HG03342 (cell line): Measurements from ENCODE around the gene RYR3.

ENCODE experiments used
- ATAC-seq: cut with Tn5 transposase; IDR thresholded peaks from one replicate; pipeline ENCODE4 v1.9.1; 2021; ENCODE audit warnings: mild to moderate bottlenecking, moderate library complexity; ENCODE audit not compliant: unreplicated experiment

The RYR3 gene

GRCh38 chr15:33860754-33861153 lies 550.0 kb downstream of the RYR3 start:
- ATAC-seq = no peak

- no peak for ATAC-seq
These were observed 553.8 kb downstream of the RYR3 start for GRCh38 chr15:33864360-33865075.

DNA sequence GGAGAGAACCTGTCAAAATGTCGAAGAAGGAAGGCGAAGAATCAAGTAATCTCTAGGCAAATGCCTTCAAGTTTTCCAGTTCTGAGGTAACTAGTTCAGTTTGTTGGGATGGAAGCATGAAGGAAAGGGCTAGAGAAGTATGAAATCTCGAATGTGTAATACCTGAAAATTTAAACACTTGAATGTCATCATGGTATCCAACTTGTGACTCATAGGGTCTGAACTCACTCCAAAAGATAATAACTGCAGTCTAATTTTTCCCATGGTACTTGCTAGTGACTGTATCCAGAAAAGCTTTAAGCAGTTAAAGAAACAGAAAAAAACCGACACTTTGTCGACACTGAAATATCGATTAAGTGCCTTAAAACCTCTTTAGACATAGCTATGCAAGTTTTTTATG lies 554.6 kb downstream of the RYR3 start:
- ATAC-seq = no peak

- no peak for ATAC-seq
These were observed 555.5 kb downstream of the RYR3 start for GRCh38 chr15:33866101-33866737.

DNA sequence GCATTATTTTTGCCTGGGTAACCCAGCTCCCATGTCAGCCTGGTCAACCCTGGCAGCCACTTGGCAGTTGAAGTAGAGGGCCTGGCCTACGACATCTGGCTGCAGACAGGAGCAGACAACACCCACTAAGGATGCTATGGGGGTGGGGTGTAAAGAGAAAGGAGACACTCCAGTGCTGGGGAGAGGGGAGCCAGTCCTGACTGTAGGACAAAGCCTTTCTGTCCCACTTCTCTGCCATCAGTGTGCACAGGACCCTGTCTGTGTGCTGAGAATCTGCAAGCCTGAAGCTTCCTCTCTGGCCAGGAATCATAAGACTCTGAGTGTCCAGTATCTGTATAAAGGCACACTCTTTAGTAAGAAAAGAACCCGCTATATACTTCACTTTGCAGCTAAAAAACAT lies 561.2 kb downstream of the RYR3 start:
- no peak for ATAC-seq

DNA sequence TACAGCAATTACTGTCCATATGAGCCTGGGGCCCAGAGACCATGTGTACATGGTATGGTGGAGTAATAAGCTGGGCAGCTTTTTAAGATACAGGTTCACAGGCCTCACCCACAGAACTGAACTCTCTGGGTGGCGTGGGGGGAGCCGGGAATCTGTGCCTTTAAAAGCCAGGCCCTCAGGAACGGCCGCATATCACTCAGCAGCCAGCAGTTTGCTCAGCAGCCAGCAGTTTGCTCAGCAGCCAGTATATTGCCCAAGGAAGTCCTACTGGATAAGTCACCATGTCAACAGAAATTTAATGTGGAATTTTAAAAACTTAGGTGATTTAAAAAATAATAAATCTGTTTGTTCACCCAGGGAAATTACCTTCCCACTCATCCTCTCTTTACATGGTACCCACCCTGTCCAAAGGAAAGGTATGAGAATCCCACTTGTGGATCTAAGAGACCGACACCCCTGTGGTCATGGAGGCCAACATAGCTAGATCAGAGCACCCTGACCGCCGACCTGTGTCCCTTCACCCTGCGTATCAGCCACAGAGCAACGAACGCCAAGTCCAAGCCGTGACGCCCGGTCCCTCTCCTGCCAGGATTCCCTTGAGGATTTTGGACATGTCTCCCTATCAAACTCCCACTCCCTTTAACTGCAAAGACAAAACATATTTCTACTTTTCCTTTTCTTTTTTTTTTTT lies 561.8 kb downstream of the RYR3 start:
- no peak for ATAC-seq

DNA sequence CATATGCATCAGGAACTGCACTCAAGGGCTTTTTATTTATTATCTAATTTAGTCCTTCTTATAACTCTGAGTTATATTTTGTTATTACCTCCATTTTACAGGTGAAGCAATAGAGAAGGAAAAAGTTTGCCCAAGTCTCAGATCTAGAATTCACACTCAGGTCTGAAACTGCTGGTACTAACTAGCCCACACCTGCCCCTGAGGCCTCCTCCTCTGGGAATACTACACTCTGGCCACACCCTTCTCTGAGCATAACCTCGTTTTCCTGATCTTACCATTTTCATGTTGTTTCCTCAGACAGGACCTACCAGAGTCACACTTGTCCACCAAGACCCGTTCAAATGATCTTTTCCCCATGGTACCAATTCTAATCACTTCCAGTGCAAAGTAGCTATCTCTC lies 563.4 kb downstream of the RYR3 start:
- ATAC-seq = no peak

DNA sequence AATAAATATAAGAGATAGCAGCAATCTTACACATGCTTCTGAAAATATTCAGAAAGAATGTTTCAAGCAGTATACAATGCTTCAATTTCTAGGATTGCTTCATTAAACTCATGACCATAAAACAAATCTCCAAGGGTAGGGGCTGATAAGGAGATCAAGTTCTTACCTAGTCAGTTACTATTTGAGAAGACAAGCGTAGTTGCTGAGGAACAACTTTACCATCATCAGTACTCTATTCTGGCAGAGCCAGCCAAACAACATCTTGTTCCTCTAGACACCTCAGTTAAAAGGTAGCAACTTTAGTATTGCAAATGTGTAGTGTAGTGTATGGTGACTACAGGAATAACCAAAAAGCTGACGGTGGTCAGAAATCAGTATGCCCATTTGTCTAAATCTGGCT lies 572.2 kb downstream of the RYR3 start:
- no peak for ATAC-seq

DNA sequence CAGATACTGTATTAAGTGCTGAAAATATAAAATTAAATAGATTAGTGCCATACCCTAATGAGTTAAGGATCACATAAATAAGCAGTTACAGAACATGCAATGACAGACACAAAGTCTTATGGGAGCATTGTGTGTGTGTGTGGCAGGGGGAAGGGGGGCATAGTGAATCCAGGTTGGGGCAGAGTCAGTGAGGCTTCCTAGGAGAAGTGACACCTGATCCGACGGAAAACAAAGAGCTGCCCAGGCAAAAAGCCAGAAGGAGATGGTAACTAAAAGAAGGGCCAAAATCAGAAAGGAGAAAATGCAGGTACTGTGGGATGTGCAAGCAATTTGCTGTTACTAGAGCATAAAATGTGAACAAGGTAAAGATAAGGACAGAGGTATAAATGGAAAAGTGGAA lies 577.4 kb downstream of the RYR3 start:
- no peak for ATAC-seq

- ATAC-seq = peak; percentile 62
These were observed 583.4 kb downstream of the RYR3 start for GRCh38 chr15:33894193-33894592.

GRCh38 chr15:33902043-33902442 lies 591.3 kb downstream of the RYR3 start:
- no peak for ATAC-seq

DNA sequence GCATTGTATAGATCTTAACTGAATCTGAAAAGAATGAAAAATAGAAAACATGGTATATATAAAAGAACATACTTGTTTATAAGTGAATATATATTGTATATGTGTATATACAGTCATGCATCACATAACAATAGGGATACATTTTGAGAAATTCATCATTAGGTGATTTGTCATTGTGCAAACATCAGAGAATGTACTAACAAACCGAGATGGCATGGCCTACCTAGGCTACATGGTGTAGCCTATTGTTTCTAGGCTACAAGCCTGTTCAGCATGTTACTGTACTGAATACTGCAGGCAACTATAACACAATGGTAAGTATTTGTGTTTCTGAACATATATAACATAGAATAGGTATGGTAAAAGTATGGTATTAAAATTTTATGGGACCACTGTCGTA lies 592.9 kb downstream of the RYR3 start:
- no peak for ATAC-seq

DNA sequence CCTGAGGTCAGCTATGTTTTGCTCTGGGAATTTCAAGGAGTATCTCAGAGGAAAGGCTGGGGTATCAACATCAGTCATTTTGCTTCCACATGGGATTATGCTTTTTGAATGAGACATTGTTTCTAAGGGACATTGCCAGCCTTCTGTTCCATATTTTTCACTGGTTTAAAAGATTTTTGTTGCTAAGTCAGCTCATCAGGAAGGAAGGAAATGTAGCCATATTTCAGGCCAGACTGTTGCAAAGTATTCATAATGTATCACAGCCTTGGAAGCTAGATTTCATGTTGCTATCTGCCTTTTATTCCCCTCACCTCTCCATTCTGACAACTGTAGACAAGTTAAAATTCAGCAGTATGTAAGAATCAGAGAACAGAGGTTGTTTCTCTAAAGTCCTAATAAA lies 596.6 kb downstream of the RYR3 start:
- ATAC-seq = no peak

GRCh38 chr15:33908406-33908805 lies 597.6 kb downstream of the RYR3 start:
- no peak for ATAC-seq

GRCh38 chr15:33910741-33911140 lies 600.0 kb downstream of the RYR3 start:
- no peak for ATAC-seq

DNA sequence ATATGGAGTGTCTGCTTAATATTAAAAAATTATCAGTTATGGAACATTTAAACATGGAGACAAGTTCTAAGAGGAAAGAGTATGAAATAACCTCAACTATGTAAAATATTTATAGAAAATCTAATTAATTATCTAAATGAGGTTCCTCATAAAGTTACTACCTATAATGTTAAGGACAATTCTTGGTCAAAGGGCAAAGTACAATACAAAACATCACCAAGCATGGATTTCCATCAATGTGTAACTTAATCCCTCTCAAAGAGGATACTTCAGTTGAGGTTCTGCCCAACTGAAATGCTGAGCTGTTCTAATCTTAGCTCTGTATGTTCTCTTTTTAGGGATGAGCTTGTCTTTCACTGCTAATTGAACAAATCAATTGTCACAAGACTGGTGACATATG lies 601.6 kb downstream of the RYR3 start:
- ATAC-seq = no peak

GRCh38 chr15:33913459-33913858 lies 602.7 kb downstream of the RYR3 start:
- ATAC-seq = no peak
